Fibroblast of villous mesenchyme (primary cell): ENCODE measurements around the gene PTDSS2. TPM values are rescaled to one million over a fixed set of nuclear protein-coding genes. Genes with fewer than 3 reads are reported as not detected.

Experiments
- DNase-seq: peaks from one replicate; pipeline ENCODE4 v3.0.0-alpha.2; 2010; ENCODE audit warnings: low read depth
- H3K4me3 ChIP-seq: 2 replicates; pipeline ENCODE4 v1.5.1; 2011; ENCODE audit warnings: low read depth, mild to moderate bottlenecking, low read length
- total RNA-seq: library from RNA; depleted of rRNA; stranded (reverse); fragments of >200 nt; gene quantifications from 2 replicates; pipeline ENCODE4 v1.2.3, GENCODE V29; 2012
- TF ChIP-seq, protein P1 (sequence below): IDR thresholded peaks from 2 replicates; pipeline ENCODE4 v1.5.1; 2012; ENCODE audit warnings: low read depth, mild to moderate bottlenecking, low read length; ENCODE audit not compliant: insufficient read depth

PTDSS2 gene
- total RNA-seq, 1 donor = 31.5 TPM

- H3K4me3 ChIP-seq = no peak overlapping the region
- TF ChIP-seq, protein P1, sequence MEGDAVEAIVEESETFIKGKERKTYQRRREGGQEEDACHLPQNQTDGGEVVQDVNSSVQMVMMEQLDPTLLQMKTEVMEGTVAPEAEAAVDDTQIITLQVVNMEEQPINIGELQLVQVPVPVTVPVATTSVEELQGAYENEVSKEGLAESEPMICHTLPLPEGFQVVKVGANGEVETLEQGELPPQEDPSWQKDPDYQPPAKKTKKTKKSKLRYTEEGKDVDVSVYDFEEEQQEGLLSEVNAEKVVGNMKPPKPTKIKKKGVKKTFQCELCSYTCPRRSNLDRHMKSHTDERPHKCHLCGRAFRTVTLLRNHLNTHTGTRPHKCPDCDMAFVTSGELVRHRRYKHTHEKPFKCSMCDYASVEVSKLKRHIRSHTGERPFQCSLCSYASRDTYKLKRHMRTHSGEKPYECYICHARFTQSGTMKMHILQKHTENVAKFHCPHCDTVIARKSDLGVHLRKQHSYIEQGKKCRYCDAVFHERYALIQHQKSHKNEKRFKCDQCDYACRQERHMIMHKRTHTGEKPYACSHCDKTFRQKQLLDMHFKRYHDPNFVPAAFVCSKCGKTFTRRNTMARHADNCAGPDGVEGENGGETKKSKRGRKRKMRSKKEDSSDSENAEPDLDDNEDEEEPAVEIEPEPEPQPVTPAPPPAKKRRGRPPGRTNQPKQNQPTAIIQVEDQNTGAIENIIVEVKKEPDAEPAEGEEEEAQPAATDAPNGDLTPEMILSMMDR = no peak
- DNase-seq = no peak
These were observed 29.2 kb downstream of the PTDSS2 start for GRCh38 chr11:479311-479710.

DNA sequence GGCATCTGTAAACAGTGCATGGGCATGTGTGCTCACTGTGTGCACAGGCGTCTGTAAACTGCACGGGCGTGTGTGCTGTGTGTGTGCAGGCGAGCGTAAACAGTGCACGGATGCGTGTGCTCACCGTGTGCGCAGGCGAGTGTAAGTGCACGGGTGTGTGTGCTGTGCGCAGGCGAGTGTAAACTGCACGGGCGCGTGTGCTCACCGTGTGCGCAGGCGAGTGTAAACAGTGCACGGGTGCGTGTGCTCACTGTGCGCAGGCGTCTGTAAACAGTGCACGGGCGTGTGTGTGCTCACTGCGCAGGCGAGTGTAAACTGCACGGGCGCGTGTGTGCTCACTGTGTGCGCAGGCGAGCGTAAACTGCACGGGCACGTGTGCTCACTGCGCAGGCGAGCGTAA, 34.5 kb downstream of the PTDSS2 start:
- no peak for DNase-seq
- TF ChIP-seq, protein P1 = no peak
- no peak overlapping the region for H3K4me3 ChIP-seq

GRCh38 chr11:486189-486588, 36.1 kb downstream of the PTDSS2 start:
- no peak overlapping the region for H3K4me3 ChIP-seq
- TF ChIP-seq, protein P1 = no peak
- no peak for DNase-seq

DNA sequence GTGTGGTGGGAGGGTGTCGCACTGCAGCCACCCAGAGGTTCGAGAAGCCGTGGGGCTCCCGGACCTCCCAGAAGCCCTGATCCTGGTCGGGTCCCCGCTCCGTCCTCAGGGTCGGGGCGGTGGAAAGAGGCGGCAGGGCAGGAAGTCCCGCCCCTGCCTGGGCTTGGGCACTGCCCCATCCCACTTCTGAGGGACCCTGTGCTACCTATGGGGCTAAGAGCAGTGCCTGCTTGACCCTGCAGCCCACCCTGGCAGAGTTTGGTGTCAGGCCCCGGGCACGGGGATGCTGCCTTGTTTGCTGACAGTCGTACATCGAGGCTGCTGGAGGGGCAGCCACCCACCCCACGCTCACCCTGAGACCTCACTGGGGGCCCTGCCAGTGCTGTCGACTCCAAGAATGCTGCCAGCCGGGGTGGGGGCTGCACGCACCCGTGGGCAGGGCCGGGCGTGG, 37.5 kb downstream of the PTDSS2 start:
- no peak for DNase-seq
- H3K4me3 ChIP-seq = no peak overlapping the region
- TF ChIP-seq, protein P1 = no peak

DNA sequence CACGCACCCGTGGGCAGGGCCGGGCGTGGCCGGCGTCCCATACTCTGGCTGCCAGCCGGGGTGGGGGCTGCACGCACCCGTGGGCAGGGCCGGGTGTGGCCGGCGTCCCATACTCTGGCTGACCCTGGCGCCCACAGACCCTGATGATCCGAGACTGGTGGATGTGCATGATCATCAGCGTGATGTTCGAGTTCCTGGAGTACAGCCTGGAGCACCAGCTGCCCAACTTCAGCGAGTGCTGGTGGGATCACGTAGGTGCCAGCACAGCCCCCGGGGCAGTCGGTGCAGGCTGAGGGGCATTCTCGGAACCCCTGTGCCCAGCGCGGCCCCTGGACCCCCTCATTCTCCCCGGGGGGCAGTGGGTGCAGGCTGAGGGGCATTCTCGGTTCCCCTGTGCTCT, 38.0 kb downstream of the PTDSS2 start:
- TF ChIP-seq, protein P1 = no peak
- no peak overlapping the region for H3K4me3 ChIP-seq
- DNase-seq = no peak

- DNase-seq = no peak
- TF ChIP-seq, protein P1 = no peak
- no peak overlapping the region for H3K4me3 ChIP-seq
These were observed 38.5 kb downstream of the PTDSS2 start for GRCh38 chr11:488579-488978.

- no peak for DNase-seq
- H3K4me3 ChIP-seq = no peak overlapping the region
- TF ChIP-seq, protein P1 = no peak
These were observed 38.9 kb downstream of the PTDSS2 start for GRCh38 chr11:488992-489391.
